Kidney (tissue), 2 donors: ENCODE measurements around the gene FDCSP. TPM values are rescaled to one million over a fixed set of nuclear protein-coding genes. Genes with fewer than 3 reads are reported as not detected.

Experiments
- polyA plus RNA-seq: library from polyadenylated mRNA; stranded (reverse); fragments of 350-450 nt; fragmentation: Illumina TruSeq; extraction: RNeasy Lipid Tissue Mini Kit (QIAGEN cat#74804); gene quantifications from one replicate; pipeline ENCODE4 v1.2.3, GENCODE V29; 2014; ENCODE audit warnings: low read depth, low replicate concordance; ENCODE audit not compliant: insufficient read depth
- total RNA-seq: library from RNA; stranded (reverse); fragmentation: NEBNext Ultra II Directional; extraction: Animal tissue kit (Norgen Biotek cat#: 25700); gene quantifications from one replicate; pipeline ENCODE4 v1.2.1, GENCODE V29; 2021
- donor health status: DM: yes; HTN: yes; CAD: no.

FDCSP gene
- total and polyA plus RNA-seq, 2 donors from 2014 or later: 0.50 TPM; not detected in 1

Other genes starting within 250 kb of the FDCSP start
- not detected for gene STATH, start 230.2 kb upstream of the FDCSP start, total RNA-seq
- not detected for gene STATH, start 230.2 kb upstream of the FDCSP start, polyA plus RNA-seq
- gene HTN3, start 197.7 kb upstream of the FDCSP start, total RNA-seq: not detected
- not detected for gene HTN3, start 197.7 kb upstream of the FDCSP start, polyA plus RNA-seq
- gene HTN1, start 175.7 kb upstream of the FDCSP start, total RNA-seq: not detected
- not detected for gene HTN1, start 175.7 kb upstream of the FDCSP start, polyA plus RNA-seq
- not detected for gene PRR27, start 71.9 kb upstream of the FDCSP start, total RNA-seq
- not detected for gene PRR27, start 71.9 kb upstream of the FDCSP start, polyA plus RNA-seq
- not detected for gene ODAM, start 30.4 kb upstream of the FDCSP start, total RNA-seq
- 4.0 TPM for gene ODAM, start 30.4 kb upstream of the FDCSP start, polyA plus RNA-seq
- not detected for gene CSN3, start 16.5 kb downstream of the FDCSP start, total RNA-seq
- gene CSN3, start 16.5 kb downstream of the FDCSP start, polyA plus RNA-seq: not detected
- not detected for gene CABS1, start 108.9 kb downstream of the FDCSP start, total RNA-seq
- not detected for gene CABS1, start 108.9 kb downstream of the FDCSP start, polyA plus RNA-seq
- not detected for gene SMR3A, start 134.6 kb downstream of the FDCSP start, total RNA-seq
- not detected for gene SMR3A, start 134.6 kb downstream of the FDCSP start, polyA plus RNA-seq
- gene SMR3B, start 157.0 kb downstream of the FDCSP start, total RNA-seq: not detected
- gene SMR3B, start 157.0 kb downstream of the FDCSP start, polyA plus RNA-seq: not detected
- not detected for gene OPRPN, start 171.8 kb downstream of the FDCSP start, total RNA-seq
- not detected for gene OPRPN, start 171.8 kb downstream of the FDCSP start, polyA plus RNA-seq
- not detected for gene MUC7, start 246.1 kb downstream of the FDCSP start, total RNA-seq
- gene MUC7, start 246.1 kb downstream of the FDCSP start, polyA plus RNA-seq: not detected